Memory B cell (primary cell): ENCODE data around the gene GMPPB.

Experiments
- ATAC-seq: fragments of 150-1000 bp; cut with Tn5 transposase; 2 replicates; pipeline ENCODE4 v1.10.0; 2021; ENCODE audit warnings: low read depth, mild to moderate bottlenecking, moderate library complexity
- DNase-seq, 2 donors: peaks; one replicate each; pipeline ENCODE4 v3.0.0; 2022; ENCODE audit warnings: low spot score in 2 of 2
- H3K27ac Mint-ChIP-seq: one replicate; pipeline ENCODE4 v1.8.0; 2022; ENCODE audit warnings: mild to moderate bottlenecking, moderate library complexity, mixed read lengths
- H3K27me3 Mint-ChIP-seq: one replicate; pipeline ENCODE4 v1.8.0; 2022; ENCODE audit warnings: mixed read lengths
- H3K36me3 Mint-ChIP-seq: one replicate; pipeline ENCODE4 v1.8.0; 2022; ENCODE audit warnings: mild to moderate bottlenecking, mixed read lengths
- H3K4me1 Mint-ChIP-seq: one replicate; pipeline ENCODE4 v1.8.0; 2022; ENCODE audit warnings: mixed read lengths
- H3K4me3 Mint-ChIP-seq: one replicate; pipeline ENCODE4 v1.8.0; 2022; ENCODE audit warnings: mild to moderate bottlenecking, moderate library complexity, mixed read lengths
- H3K9me3 Mint-ChIP-seq: one replicate; pipeline ENCODE4 v1.8.0; 2022; ENCODE audit warnings: mixed read lengths

The GMPPB gene

DNA sequence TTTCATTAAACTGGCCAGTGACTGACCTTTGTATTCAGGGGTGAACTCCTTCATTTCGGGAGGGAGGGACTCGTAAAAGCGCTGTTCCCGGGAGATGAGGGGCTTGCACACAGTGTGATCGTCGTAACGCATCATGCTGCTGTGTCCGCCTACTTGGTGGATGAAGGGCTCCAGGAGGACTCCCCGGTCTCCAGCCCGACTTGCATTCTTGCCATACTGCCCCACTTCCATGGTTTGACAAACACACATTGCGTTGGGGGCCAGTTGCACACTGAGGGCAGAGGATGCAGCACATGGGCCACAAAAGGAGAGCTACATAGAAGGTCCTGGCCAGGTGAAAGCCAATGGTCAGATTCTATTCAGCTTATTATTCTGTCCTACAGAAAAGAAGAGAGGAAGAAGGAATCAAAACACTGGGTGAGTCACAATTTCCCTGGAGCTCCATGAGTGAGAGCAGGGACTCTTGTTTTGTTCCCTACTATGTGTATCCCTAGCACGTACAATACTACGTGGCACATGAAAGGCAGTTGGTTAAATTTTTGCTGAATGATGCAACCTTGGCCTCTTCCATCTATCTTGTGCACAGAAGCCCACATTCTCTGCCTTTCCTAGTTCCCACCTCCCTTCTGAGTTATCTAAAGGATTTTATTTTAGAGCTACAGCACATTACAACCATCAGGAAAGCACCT is 24.2 kb upstream of the GMPPB start:
- no peaks in the 10 kb centered on the region for H3K27me3 Mint-ChIP-seq
- H3K36me3 Mint-ChIP-seq, result peaks cover 16% of the 10 kb centered on the region
- no peak for DNase-seq
- no peaks in the 10 kb centered on the region for H3K9me3 Mint-ChIP-seq
- no peak overlapping the region for H3K27ac Mint-ChIP-seq
- no peak for ATAC-seq
- H3K4me1 Mint-ChIP-seq, result peaks cover 15% of the 10 kb centered on the region
- H3K4me3 Mint-ChIP-seq, result no peak overlapping the region

DNA sequence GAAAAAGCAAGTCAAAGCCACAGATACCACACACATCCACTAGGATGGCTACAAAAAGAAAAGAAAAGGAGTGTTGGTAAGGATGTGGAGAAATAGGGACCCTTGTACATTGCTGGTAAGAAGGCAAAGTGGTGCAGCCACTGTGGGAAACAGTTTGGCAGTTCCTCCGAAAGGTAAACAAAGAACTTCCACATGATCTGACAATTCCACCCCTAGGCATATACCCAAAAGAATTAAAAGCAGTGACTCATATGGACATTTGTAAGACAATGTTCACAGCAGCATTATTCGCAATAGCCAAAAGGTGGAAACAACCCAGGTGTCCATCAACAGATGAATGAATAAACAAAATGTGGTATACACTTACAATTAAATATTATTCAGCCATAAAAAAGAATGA is 22.2 kb upstream of the GMPPB start:
- ATAC-seq, result no peak
- no peak for DNase-seq
- Mint-ChIP-seq H3K27ac (no peak overlapping the region), H3K36me3 (peaks cover 16% of the 10 kb centered on the region), H3K4me3 (no peak overlapping the region), H3K9me3 (no peaks in the 10 kb centered on the region), H3K4me1 (peaks cover 14% of the 10 kb centered on the region), H3K27me3 (no peaks in the 10 kb centered on the region)

DNA sequence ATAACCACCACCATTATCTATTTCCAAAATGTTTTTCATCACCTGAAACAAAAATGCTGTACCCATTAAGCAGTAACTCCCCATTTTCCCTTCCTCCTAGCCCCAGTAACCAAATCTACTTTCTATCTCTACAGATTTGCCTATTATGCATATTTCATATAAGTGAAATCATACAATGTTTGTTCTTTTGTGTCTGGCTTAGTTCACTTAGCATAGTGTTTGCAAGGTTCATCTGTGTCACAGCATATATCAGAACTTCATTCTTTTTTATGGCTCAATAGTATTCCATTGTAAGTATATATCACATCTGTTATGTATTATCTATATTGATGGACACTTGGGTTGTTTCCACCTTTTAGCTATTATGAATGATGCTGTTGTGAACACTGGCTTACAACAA is 16.7 kb upstream of the GMPPB start:
- Mint-ChIP-seq H3K4me1 (peaks cover 5% of the 10 kb centered on the region), H3K4me3 (no peak overlapping the region), H3K9me3 (no peaks in the 10 kb centered on the region), H3K36me3 (peaks cover 22% of the 10 kb centered on the region), H3K27me3 (no peaks in the 10 kb centered on the region), H3K27ac (no peak overlapping the region)
- ATAC-seq (no peak), DNase-seq (no peak)

DNA sequence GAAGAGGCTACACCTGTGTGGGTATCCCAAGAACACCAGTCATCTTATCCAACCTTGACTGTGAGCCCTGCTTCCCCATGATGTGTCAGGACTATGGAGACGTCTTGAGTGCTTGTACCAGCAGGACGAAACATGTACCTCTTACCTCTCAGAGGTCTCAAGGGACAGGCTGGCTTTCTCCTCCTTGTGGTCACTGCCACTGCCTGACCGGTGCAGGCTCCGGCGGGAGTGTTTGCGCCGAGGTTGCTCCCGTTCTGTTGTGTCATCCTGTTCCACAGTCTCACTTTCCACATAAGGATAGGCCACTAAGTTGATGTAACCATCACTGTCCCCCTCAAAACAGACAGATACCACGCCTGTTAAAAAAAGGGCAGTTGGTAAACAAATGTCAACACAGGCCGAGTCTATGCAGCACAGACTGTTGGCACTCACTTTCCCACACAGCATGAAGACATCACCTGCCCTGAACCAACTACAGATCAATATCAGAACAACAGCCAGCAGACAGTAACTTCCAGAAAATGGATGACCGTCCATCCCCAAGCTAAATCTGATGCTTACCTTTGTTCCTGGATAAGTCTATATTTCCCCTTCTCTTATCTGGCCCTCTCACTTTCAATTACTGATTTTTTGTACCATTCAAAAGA is 14.4 kb upstream of the GMPPB start:
- no peak for DNase-seq
- Mint-ChIP-seq H3K27me3 (no peaks in the 10 kb centered on the region), H3K36me3 (peaks cover 21% of the 10 kb centered on the region), H3K9me3 (no peaks in the 10 kb centered on the region), H3K4me3 (no peak overlapping the region), H3K4me1 (peaks cover 2% of the 10 kb centered on the region), H3K27ac (peak overlapping the region; percentile 69)
- ATAC-seq, result no peak

DNA sequence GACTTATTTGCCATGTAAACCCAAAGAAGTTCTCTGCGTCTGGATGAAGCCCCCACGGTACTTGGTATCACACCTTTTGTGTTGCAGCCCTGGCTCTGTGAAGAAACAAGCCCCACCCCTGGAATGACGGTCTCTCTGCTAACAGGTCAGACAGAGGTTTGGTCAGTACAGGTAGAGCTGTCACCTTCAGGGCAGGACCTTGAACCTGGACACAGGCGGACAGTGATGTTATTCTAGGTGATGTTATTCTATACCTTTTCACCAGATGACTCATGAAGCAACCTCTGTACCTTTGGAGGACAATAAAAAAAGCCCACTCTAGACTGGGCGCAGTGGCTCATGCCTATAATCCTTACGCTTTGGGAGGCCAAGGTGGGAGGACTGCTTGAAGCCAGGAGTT is 11.0 kb upstream of the GMPPB start:
- peak overlapping the region; percentile 24 for H3K27ac Mint-ChIP-seq
- no peak for ATAC-seq
- no peaks in the 10 kb centered on the region for H3K4me1 Mint-ChIP-seq
- H3K4me3 Mint-ChIP-seq, result no peak overlapping the region
- H3K9me3 Mint-ChIP-seq, result no peaks in the 10 kb centered on the region
- H3K27me3 Mint-ChIP-seq, result no peaks in the 10 kb centered on the region
- H3K36me3 Mint-ChIP-seq, result peaks cover 31% of the 10 kb centered on the region
- DNase-seq, result no peak

DNA sequence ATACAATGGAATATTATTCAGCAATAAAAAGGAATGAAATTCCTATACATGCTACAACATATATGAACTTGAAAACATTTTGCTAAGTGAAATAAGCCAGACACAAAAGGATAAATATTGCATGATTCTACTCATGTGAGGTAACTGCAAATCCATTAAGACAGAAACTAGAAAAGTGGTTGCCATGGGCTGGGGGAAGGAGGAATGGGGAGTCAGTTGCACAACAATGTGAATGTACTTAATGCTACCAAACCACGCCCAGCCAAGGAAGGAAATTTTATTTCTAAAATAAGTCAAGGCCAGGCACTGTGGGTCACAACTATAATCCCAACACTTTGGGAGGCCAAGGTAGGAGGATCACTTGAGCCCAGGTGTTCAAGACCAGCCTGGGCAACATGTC is 9.8 kb upstream of the GMPPB start:
- H3K27ac Mint-ChIP-seq, result no peak overlapping the region
- H3K4me3 Mint-ChIP-seq, result no peak overlapping the region
- peaks cover 30% of the 10 kb centered on the region for H3K36me3 Mint-ChIP-seq
- H3K27me3 Mint-ChIP-seq, result no peaks in the 10 kb centered on the region
- ATAC-seq (no peak), DNase-seq (no peak)
- no peaks in the 10 kb centered on the region for H3K9me3 Mint-ChIP-seq
- H3K4me1 Mint-ChIP-seq, result no peaks in the 10 kb centered on the region

DNA sequence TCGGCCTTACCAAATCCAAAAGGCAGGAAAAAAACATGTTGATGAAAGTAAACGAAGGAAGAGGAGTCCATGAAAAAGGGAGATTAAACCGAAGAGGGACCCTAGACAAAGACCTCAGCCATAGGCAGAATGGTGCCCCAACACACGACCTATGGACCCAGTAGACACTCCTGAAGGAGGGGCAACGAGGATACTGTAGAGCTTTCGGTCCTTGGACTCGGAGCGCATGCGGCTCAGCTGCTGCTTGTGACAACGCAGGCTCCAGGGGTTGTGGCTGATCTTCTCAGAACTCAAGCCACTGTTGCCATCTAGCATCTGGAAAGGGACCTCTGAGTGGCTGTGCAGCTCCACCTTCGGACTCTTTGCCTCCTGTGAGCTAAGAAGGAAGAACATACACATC is 8.8 kb upstream of the GMPPB start:
- ATAC-seq (no peak), DNase-seq (no peak)
- Mint-ChIP-seq H3K27ac (no peak overlapping the region), H3K4me3 (no peak overlapping the region), H3K27me3 (no peaks in the 10 kb centered on the region), H3K36me3 (peaks cover 24% of the 10 kb centered on the region), H3K9me3 (no peaks in the 10 kb centered on the region), H3K4me1 (peaks cover 2% of the 10 kb centered on the region)

DNA sequence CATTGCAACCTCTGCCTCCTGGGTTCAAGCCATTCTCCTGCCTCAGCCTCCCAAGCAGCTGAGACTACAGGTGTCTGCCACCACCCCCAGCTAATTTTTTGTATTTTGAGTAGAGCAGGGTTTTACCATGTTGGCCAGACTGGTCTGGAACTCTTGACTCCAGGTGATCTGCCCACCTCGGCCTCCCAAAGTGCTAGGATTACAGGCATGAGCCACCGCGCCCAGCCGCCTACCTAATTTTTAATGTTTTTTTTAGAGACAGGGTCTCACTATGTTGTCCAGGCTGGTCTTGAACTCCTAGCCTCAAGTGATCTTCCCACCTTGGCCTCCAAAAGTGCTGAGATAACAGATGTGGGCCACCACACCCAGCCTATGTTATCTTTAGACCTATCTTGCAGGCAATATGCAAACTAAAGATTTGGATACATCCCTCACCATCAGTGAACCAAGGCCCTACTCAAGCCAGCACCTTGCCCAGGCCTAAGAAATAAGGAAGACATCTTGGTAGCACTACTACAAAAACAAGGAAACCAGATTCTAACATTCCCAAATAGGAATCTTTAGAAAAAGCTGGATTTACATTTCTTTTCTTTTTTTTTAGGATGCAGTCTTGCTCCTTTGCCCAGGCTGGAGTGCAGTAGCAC is 6.3 kb upstream of the GMPPB start:
- H3K9me3 Mint-ChIP-seq, result no peaks in the 10 kb centered on the region
- ATAC-seq (no peak), DNase-seq (no peak)
- peaks cover 16% of the 10 kb centered on the region for H3K4me1 Mint-ChIP-seq
- no peak overlapping the region for H3K4me3 Mint-ChIP-seq
- no peak overlapping the region for H3K27ac Mint-ChIP-seq
- H3K36me3 Mint-ChIP-seq, result peaks cover 18% of the 10 kb centered on the region
- H3K27me3 Mint-ChIP-seq, result no peaks in the 10 kb centered on the region

DNA sequence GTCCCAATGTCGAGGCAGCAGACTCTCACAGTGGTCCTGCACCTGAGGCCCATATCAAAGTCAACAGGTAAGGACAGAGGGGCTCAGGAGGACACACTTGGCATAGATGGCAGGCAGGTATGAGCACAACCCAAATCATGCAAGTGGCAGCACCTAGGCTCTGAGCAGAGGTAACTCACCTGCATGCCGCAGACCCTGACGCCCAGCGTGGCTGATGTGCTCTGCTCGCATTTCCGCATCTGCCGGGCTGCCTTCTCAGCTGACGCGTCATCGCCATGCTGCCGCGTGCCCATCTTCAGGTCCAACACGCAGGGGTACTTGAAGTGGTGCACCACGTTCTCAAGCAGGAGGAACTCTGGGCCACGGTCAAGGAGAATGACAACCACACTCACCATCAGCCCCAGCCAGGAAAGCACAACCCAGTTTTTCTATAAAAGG is 4.2 kb upstream of the GMPPB start:
- no peak overlapping the region for H3K4me3 Mint-ChIP-seq
- no peaks in the 10 kb centered on the region for H3K9me3 Mint-ChIP-seq
- peaks cover 12% of the 10 kb centered on the region for H3K36me3 Mint-ChIP-seq
- ATAC-seq (no peak), DNase-seq (no peak)
- no peaks in the 10 kb centered on the region for H3K27me3 Mint-ChIP-seq
- H3K27ac Mint-ChIP-seq, result peak overlapping the region; percentile 100
- peaks cover 27% of the 10 kb centered on the region for H3K4me1 Mint-ChIP-seq

DNA sequence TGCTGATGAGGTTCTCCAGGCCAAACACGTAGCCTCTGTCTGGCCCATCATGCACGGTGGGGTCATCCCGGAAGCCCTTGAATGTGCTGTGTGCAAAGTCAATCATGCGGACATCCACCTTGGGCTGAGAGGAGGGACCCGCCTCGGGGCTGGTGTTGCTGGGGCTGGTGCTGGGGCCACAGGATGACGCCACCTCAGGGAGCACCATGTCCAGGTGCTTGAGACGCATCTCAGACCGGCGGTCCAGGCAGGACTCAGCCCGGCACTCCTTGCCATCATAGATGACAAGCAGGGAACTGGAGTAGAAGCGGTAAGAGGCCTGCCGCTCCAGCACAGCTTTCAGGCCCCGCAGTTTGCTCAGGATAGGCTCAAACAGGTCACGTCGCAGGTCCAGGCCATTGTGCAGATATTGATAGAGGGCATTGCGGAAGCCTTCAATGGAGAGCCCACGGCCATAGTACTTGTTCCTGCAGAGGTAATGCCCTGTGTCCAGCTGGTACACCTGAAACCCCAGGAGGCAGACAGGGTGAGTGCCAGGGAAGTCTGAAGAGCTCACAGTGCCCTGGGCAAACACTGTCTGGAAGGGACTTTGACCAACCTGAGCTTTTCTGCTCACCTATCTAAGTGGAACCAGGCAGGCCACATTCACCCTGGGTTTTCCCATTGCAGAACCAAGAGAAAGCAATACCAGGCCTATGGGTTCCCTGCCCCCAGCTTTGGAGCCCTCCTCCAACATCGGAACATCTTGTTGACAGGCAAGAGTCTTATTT is 3.6 kb upstream of the GMPPB start:
- Mint-ChIP-seq H3K27ac (peak overlapping the region; percentile 100), H3K27me3 (no peaks in the 10 kb centered on the region), H3K4me3 (peak overlapping the region; percentile 21), H3K4me1 (peaks cover 33% of the 10 kb centered on the region), H3K9me3 (no peaks in the 10 kb centered on the region), H3K36me3 (peaks cover 8% of the 10 kb centered on the region)
- peak; percentile 4 for ATAC-seq
- DNase-seq, result no peak

DNA sequence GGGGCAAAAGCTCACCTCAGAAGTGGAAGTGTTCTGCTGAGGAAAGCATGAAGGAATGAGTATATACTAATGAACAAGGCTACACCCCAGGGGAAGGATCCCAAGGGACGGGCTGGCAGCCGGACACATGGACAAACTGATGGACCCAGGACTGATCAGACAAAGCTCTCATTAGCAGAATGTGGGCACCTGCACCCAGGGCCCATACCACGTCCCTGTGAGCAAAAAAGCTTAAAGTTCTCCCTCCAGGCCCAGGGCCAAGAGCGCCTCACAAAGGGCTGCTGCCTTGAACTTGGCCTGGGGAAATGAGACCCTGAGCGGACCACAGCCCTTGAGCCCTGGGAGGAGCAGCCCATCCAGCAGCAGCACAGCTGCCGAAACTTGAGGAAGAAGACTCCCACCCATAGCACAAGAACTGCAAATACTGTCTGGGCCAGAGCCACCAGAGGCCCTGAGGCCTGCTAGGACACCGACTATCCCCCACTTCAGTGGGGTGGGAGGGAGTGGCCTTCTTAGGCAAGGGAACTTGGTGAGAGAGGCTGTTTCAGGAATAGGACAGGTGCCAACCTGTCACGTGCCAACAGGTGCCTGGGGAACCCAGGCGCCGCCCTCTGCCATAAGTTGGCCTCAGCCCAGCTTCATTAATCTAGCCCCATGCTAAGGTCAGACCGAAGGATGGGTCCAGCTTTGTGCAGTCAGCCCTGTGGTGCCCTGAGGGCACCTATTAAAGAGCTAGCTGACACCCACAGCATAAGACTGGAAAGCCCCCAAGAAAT is 2.3 kb upstream of the GMPPB start:
- no peaks in the 10 kb centered on the region for H3K9me3 Mint-ChIP-seq
- peak overlapping the region; percentile 39 for H3K4me3 Mint-ChIP-seq
- H3K27ac Mint-ChIP-seq, result peak overlapping the region; percentile 100
- H3K4me1 Mint-ChIP-seq, result peaks cover 36% of the 10 kb centered on the region
- ATAC-seq (no peak), DNase-seq (no peak)
- H3K27me3 Mint-ChIP-seq, result no peaks in the 10 kb centered on the region
- peaks cover 8% of the 10 kb centered on the region for H3K36me3 Mint-ChIP-seq

DNA sequence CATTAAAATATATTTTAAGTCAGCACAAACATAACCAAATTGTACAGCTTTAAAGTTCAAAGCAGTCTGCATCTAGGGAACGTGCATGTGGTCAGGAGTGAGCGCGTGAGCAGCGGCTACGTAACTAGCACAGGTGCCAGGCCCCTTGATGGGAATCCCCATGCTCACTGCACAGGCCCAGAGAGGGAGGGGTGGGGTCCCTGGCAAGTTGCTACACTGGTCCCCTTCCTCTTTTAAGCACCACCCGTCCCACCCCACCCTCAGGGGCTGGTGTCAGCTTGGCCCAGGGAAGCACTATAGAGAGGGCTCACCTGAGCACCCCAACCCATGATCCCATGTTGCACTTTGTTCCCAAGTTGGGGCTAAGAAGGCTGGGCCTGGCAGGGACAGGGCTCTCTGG is 835 bp upstream of the GMPPB start:
- H3K9me3 Mint-ChIP-seq, result no peaks in the 10 kb centered on the region
- H3K27ac Mint-ChIP-seq, result peak overlapping the region; percentile 100
- H3K4me3 Mint-ChIP-seq, result peak overlapping the region; percentile 90
- H3K4me1 Mint-ChIP-seq, result peaks cover 40% of the 10 kb centered on the region
- peaks cover 6% of the 10 kb centered on the region for H3K36me3 Mint-ChIP-seq
- ATAC-seq (peak; percentile 57), DNase-seq (peak; percentile 61 to 75)
- no peaks in the 10 kb centered on the region for H3K27me3 Mint-ChIP-seq

DNA sequence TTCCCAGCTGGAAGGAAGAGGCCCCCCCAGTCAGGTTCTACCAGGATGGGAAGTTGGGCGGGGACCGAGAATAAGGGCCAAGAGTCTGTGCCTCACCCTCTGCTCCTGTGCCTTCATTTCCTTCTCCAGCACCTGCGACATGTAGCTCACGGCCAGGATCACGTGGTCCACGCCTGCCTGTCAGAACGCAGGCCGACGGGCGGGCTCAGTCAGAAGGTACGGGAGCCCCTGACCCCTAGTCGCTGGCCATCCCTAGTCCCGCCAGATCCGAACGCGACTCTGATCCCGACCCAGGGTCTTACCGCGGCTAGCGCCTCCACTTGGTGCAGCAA is 489 bp downstream of the GMPPB start:
- no peaks in the 10 kb centered on the region for H3K9me3 Mint-ChIP-seq
- H3K27me3 Mint-ChIP-seq, result no peaks in the 10 kb centered on the region
- H3K36me3 Mint-ChIP-seq, result peaks cover 4% of the 10 kb centered on the region
- peaks cover 47% of the 10 kb centered on the region for H3K4me1 Mint-ChIP-seq
- peak; percentile 5 for ATAC-seq
- peak in 1 of 2 donors; percentile 47 for DNase-seq
- H3K4me3 Mint-ChIP-seq, result peak overlapping the region; percentile 90
- H3K27ac Mint-ChIP-seq, result peak overlapping the region; percentile 100
